Stimulated activated CD4-positive, alpha-beta T cell treated with anti-CD3 and anti-CD28 coated beads, TNF-alpha, amount 100 ng/mL, for 1 hour (primary cell): ENCODE measurements around the gene MEGF8.
"Not testable (repeated sequence)": the region's sequence is repeated elsewhere in the genome, so short reads cannot be mapped to it uniquely, and the experiment has no call there.

Source experiments
- DNase-seq, 3 donors: peaks; one replicate each; pipeline ENCODE4 v3.0.0-alpha.2; 2020; ENCODE audit warnings: low read depth in 3 of 3, low spot score in 1 of 3

MEGF8 gene

GRCh38 chr19:42331333-42331732 is 5.9 kb downstream of the MEGF8 start:
- not testable (repeated sequence) for DNase-seq

- no peak for DNase-seq
These were observed 6.6 kb downstream of the MEGF8 start for GRCh38 chr19:42332059-42332458.

- DNase-seq, result no peak
These were observed 7.6 kb downstream of the MEGF8 start for GRCh38 chr19:42333018-42333417.

GRCh38 chr19:42333975-42334696 is 8.7 kb downstream of the MEGF8 start:
- no peak for DNase-seq

GRCh38 chr19:42334697-42335373 is 9.4 kb downstream of the MEGF8 start:
- DNase-seq, result no peak

- no peak for DNase-seq
These were observed 10.0 kb downstream of the MEGF8 start for GRCh38 chr19:42335374-42335936.

- no peak for DNase-seq
These were observed 10.5 kb downstream of the MEGF8 start for GRCh38 chr19:42335971-42336370.

- DNase-seq, result not testable (repeated sequence)
These were observed 13.9 kb downstream of the MEGF8 start for GRCh38 chr19:42339126-42339860.

GRCh38 chr19:42339922-42340321 is 14.5 kb downstream of the MEGF8 start:
- not testable (repeated sequence) for DNase-seq

GRCh38 chr19:42343344-42344110 is 18.1 kb downstream of the MEGF8 start:
- DNase-seq, result no peak

- DNase-seq, result no peak
These were observed 19.0 kb downstream of the MEGF8 start for GRCh38 chr19:42344336-42344893.

GRCh38 chr19:42345191-42345812 is 19.9 kb downstream of the MEGF8 start:
- no peak for DNase-seq

GRCh38 chr19:42348211-42348610 is 22.8 kb downstream of the MEGF8 start:
- DNase-seq, result no peak

- no peak for DNase-seq
These were observed 24.1 kb downstream of the MEGF8 start for GRCh38 chr19:42349378-42350107.

GRCh38 chr19:42350417-42350816 is 25.0 kb downstream of the MEGF8 start:
- no peak for DNase-seq

- DNase-seq, result no peak
These were observed 25.8 kb downstream of the MEGF8 start for GRCh38 chr19:42351079-42351735.

- no peak for DNase-seq
These were observed 27.1 kb downstream of the MEGF8 start for GRCh38 chr19:42352301-42353259.
